COLO668 (cell line): ENCODE data around the gene DNAH1.

Source experiments
- DNase-seq: peaks from one replicate; lab custom pipeline; 2025; ENCODE audit not compliant: unreplicated experiment; lab: John Stamatoyannopoulos, UW

DNAH1 gene

GRCh38 chr3:52385157-52385556 is 69.0 kb downstream of the DNAH1 start:
- peak; percentile 36 for DNase-seq

DNA sequence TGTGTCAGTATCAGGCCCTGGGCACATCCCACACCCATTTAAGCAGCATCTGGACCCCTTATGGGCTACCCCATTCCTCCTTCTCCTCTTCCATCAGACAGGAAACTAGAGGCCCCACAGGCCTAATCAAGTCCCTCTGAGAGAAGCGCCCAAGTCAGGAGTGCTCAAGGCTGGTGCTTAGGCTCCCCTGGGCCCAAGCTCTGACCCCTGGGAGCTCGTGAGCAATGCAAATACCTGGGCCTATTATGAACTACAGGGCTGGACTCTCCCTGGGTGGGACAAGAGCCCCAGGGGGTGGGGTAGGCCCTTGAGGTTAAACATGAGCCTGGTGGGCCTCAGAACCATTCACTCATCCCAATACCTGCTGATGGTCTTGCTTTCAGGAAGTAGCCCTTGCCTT is 71.4 kb downstream of the DNAH1 start:
- DNase-seq, result no peak

- no peak for DNase-seq
Measured at GRCh38 chr3:52388348-52388821, 72.3 kb downstream of the DNAH1 start.

GRCh38 chr3:52388933-52389332 is 72.8 kb downstream of the DNAH1 start:
- no peak for DNase-seq

DNA sequence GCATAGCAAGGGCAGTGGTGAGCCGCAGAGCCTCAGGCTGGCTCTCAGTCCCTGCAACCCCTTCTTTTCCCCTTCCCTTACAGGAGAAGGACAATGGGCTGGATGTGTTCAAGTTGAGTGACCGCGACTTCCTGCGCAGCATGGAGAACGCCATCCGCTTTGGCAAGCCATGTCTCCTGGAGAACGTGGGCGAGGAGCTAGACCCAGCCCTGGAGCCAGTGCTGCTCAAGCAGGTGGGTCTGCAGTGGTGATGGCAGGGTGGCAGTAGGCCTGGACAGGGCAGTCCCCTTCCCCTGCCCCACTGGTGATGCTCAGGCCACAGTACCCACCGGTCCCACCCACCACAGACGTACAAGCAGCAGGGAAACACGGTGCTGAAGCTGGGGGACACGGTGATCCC is 75.0 kb downstream of the DNAH1 start:
- DNase-seq, result no peak

DNA sequence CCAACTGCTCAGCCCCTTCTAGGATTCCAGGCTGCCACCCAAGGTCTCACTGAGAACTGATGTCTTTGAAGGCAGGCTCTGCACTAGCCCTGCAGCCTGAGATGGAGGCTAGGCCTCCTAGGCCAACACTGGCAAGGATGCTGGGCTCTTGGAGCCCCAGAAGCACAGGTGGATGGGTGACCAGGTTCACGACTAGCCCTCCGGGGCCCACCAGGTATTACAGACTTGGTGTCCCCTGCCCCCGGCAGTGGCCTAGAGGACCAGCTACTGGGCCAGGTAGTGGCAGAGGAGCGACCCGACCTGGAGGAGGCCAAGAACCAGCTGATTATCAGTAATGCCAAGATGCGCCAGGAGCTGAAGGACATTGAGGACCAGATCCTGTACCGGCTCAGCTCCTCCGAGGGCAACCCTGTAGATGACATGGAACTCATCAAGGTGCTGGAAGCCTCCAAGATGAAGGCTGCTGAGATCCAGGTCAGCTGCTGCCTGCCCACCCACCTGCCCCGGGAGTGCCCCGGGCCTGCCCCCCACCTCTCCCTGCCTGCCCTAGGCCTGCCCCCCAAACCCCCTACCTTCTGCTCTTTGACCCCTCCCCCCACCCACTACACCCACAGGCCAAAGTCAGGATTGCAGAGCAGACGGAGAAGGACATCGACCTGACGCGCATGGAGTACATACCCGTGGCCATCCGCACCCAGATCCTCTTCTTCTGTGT is 76.3 kb downstream of the DNAH1 start:
- DNase-seq, result no peak

DNA sequence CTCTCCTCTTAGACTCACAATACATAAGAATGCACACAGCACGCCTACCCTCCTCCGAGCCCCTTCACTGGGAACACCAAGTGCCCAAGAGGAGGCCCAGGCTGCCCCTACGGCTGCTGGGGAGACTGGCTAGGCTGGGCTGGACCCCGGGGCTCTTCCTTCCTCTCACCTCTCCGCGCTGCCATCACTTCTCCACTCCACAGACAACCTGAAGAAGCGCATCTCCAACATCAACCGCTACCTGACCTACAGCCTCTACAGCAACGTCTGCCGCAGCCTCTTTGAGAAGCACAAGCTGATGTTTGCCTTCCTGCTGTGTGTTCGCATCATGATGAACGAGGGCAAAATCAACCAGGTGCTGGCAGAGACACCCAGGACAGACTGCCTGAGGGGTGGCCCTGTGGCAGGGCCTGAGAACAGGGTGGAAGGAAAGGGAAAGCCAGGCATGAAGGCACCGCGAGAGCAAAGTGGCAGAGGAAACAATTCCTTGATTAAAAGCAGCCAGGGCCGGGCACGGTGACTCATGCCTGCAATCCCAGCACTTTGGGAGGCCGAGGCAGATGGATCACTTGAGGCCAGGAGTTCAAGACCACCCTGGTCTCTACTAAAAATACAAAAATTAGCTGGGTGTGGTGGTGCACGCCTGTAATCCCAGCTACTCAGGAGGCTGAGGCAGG is 77.2 kb downstream of the DNAH1 start:
- DNase-seq, result no peak

- no peak for DNase-seq
Measured at GRCh38 chr3:52393959-52394670, 78.0 kb downstream of the DNAH1 start.

GRCh38 chr3:52394751-52395502 is 78.8 kb downstream of the DNAH1 start:
- no peak for DNase-seq

DNA sequence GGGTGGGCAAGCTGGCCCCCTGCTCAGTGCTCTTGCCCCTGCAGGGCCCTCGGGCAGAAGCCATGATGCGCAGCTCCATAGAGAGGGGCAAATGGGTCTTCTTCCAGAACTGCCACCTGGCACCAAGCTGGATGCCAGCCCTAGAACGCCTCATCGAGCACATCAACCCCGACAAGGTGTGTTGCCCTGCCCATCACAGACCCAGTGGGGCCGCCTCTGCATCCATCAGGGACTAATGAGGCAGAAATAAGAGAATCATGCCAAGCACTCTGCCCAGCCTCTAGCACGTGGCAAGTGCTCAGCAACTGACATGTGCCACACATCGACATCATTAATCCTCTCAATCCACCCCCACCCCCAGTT is 79.4 kb downstream of the DNAH1 start:
- DNase-seq, result no peak

DNA sequence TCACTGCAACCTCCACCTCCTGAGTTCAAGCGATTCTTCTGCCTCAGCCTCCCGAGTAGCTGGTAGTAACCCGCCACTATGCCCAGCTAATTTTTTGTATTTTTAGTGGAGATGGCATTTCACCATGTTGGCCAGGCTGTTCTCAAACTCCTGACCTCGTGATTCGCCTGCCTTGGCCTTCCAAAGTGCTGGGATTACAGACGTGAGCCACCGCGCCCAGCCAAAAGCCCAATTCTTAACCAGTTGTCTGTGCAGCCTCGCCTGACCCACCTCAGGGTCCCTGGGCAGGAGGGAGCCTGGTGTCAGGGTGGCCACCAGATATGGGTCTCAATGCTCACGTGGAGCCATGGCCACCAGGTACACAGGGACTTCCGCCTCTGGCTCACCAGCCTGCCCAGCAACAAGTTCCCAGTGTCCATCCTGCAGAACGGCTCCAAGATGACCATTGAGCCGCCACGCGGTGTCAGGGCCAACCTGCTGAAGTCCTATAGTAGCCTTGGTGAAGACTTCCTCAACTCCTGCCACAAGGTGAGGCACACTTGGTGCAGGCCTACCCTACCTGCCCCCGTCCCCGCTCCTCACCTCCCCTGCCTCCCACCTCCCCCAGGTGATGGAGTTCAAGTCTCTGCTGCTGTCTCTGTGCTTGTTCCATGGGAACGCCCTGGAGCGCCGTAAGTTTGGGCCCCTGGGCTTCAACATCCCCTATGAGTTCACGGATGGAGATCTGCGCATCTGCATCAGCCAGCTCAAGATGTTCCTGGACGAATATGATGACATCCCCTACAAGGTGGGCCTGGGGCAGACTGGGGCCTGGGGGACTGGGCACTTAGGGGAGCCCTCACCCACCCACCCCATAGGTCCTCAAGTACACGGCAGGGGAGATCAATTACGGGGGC is 80.1 kb downstream of the DNAH1 start:
- no peak for DNase-seq

DNA sequence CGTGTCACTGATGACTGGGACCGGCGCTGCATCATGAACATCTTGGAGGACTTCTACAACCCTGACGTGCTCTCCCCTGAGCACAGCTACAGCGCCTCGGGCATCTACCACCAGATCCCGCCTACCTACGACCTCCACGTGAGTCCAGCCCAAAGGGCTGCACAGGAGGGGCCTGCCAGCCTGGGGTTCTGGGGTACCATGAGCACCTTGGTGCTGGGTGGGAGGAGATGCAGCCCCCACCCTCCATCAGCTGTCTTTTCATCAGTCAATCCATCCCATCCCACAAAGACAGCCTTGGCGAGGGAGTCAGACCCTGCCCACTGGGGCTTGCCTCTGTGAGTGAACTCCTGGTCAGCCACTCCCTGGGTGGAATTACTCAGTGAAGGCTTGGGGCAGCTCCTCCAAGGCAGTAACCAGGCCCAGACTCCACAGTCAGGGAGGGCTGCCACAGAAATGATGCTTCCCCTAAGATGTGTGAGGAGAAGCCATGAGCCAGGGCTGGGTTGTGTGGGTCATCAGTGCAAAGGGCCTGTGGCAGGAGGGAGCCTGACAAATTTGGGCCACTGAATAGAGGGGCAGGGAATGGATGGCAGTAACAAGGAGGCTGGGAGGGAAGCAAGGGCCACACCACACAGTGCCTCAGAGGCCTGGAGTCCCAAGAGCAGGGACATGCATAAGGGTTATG is 80.9 kb downstream of the DNAH1 start:
- DNase-seq, result no peak

DNA sequence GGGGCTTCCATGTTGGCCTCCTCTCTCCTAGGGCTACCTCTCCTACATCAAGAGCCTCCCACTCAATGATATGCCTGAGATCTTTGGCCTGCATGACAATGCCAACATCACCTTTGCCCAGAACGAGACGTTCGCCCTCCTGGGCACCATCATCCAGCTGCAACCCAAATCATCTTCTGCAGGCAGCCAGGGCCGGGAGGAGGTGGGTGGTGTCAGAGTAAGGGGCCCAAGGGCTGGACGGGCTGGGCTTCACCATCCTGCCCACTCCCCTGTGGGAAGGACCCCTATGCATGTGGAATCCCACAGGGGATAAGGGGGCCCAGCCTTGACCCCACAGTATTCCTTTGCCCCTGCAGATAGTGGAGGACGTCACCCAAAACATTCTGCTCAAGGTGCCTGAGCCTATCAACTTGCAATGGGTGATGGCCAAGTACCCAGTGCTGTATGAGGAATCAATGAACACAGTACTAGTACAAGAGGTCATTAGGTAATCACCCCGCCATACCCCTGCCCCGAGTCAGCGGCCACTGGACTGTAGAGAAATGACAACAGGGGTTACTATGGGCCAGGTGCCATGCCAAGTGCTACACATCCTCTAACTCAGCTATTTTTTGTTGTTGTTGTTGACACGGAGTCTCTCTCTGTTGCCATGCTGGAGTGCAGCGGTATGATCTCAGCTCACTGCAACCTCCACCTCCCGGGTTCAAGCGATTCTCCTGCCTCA is 81.7 kb downstream of the DNAH1 start:
- DNase-seq, result no peak

- DNase-seq, result no peak
Measured at GRCh38 chr3:52398670-52399081, 82.6 kb downstream of the DNAH1 start.

GRCh38 chr3:52399131-52399530 is 83.0 kb downstream of the DNAH1 start:
- DNase-seq, result no peak

DNA sequence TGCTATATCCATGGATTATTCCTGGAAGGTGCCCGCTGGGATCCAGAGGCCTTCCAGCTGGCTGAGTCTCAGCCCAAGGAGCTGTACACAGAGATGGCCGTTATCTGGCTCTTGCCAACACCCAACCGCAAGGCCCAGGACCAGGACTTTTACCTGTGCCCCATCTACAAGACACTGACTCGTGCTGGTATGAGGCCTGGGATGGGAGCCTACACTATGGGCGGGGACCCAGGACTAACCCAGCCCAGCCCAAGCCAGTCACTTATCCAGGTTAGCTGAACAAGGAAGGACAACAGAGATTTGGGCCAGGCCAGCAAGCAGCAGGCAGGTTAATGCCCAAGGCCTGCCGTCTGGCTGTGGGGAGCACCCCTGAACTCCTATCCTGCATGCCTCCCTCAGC is 83.5 kb downstream of the DNAH1 start:
- no peak for DNase-seq

GRCh38 chr3:52400275-52400793 is 84.2 kb downstream of the DNAH1 start:
- DNase-seq, result no peak

GRCh38 chr3:52401021-52401420 is 84.9 kb downstream of the DNAH1 start:
- no peak for DNase-seq

- DNase-seq, result no peak
Measured at GRCh38 chr3:52401551-52401950, 85.4 kb downstream of the DNAH1 start.
